ENCODE data around the gene JAK1.
"Not testable (repeated sequence)": the region's sequence is repeated elsewhere in the genome, so short reads cannot be mapped to it uniquely, and the experiment has no call there.

Gene JAK1

DNA sequence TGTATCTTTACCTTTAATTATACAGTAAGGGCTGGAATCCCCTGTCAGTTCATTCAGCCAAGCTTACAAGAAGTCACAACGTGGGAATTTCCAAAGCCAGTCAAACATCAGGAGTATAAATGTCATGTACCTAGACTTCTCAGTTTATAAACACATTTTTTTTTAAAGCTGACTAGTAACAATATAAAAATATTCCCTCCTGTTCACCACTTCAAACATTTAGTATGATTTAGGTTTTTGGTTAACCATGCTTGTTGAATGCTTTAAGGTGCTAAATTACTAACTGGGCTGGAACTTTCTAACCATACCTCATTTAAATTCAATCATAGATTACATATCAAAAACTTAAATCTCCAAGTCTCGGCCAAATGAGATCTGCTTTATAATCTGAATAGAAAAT, 44.0 kb downstream of the JAK1 start:
- FAIRE-seq (no peak), DNase-seq (ENCODE audit: low spot score) (no peak)

DNA sequence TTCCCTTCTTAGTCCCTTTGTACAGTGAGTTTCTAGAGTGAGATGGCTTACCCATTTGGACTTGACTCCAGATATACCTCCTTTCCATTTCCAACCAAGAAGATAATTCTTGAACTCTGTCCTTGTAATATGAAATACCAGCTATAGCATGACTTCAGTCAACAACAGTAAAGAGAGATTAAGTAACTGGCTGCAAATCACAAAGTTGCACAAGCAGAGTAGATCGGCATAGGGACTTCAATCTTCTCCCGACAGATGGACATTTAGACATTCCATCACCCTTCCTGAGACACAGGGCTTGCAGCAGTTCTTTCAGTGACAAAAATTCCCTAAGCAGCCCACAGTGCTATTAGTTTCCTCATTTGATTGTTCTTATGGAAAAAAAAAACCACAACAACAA, 44.6 kb downstream of the JAK1 start:
- FAIRE-seq: no peak

DNA sequence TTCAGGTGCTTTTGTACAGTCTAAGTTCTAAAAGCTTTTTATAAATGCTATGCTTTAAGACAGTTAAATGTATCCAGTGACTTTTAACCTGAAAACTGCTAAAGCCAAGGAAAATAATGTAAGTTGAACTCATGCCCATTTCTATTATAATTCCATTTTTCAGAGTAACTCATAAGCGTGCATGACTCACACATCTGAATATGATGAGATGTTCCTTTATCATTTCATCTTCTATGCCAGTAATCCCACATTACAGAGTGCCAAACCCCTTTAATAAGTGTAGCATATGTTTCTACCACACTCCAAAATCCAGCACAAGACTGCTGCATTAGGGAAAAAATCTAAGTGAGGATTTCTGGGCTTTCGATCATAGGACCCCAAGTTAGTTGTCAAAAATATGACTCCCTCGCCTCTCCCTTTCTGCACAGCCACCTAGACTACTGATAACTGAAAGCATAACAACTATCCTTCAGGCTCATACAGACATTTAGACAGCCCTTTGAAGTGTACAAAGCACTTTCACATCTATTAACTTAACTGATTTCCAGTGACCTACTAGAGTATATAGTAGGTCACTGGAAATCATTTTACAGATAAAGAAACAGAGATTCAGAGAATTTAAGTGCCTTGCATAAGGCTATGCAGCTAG, 45.3 kb downstream of the JAK1 start:
- FAIRE-seq: no peak
- no peak for DNase-seq (ENCODE audit: low spot score)

More for the DNA sequence above, 44.6 kb downstream of the JAK1 start:
- no peak for DNase-seq (ENCODE audit: low spot score)

DNA sequence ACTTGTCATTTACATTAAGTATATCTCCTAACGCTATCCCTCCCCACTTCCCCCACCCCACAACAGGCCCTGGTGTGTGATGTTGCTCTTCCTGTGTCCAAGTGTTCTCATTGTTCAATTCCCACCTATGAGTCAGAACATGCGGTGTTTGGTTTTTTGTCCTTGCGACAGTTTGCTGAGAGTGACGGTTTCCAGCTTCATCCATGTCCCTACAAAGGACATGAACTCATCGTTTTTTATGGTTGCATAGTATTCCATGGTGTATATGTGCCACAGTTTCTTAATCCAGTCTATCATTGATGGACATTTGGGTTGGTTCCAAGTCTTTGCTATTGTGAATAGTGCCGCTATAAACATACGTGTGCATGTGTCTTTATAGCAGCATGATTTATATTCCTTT, 47.2 kb downstream of the JAK1 start:
- not testable (repeated sequence) for DNase-seq (ENCODE audit: low spot score)

DNA sequence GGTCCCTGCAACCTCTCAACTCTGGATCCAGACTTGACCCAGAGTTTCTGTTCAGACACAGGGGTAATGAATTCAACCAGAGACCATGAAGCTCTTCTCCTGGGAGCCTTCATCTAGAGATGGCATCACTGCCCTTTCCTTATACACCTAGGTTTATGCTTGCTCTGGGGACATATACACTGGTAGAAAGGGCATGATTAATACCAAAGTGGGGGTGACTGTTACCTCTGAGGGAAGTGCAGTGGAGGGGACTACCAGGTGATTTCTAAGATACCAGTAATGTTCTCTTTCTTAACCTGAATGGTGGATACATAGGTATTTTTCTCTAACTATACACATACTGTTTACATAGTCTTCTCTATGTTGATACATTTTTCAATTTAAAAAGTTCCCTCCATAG, 48.4 kb downstream of the JAK1 start:
- DNase-seq (ENCODE audit: low spot score) (no peak), FAIRE-seq (no peak)

More for the DNA sequence above, 47.2 kb downstream of the JAK1 start:
- FAIRE-seq: not testable (repeated sequence)

DNA sequence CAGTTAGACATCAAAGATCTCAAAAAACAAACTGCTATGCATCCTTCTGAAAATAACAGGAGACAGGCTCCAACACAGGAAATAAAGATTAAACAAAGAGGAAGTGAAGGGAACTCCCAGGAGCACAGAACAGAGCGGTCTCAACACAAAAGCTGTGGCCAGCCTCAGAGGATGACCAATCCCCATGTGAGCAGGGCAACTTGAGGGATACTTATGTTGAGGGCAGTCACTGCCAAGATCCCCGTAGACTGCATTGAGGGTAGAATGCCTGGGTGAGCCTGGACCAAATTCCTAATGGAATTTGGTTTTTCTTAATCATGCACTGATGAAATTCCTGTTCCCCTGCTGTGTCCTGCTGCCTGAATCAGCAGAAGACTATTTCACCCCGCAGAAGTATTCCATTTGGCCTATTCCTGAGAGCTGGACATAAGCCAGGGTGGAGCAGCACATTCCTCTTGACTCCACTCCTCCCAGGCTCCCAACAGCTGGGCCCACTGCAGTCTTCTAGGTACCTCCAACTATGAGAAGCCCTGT, 49.0 kb downstream of the JAK1 start:
- FAIRE-seq (peak; percentile 98), DNase-seq (ENCODE audit: low spot score) (peak; percentile 99)

DNA sequence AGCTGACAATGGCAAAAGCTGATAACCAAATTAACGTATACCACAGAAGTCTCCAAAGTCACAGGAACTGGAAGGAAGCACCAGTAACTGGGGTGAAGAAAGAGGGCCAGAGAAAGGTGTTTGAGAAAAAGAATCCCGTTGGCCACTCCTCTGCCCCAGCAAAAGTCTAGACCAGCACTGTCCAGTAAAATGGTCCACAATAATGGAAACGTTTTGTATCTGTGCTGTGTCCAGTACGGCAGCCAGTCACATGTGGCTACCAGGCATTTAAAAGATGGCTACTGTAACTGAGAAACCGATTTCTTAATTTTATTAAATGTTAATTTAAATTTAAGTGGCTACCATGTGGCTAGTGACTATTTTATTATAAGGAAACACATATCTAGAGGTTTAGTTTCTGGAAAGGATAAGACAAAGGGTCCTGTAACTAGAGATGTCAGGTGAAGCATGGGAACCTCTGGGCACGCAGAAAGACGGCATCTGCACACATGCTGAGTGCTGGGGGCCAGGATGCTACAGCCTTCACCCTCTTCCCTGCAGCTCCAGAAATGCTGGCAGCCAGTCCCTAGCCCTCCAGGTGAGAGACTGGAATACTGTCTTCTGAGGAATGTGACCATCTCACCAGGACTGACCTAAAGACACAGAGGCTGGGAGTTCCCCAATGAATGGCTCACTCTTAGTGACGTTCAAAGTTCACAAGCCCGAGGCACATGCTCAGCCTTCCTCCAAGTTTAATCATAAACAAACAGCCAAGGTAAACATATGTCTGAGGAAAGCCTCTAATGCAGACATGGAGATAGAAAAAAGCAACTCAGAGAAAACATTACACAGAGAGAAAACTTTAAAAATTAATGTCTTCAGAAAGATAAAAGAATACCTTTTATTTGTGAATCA, 50.7 kb downstream of the JAK1 start:
- FAIRE-seq: peak; percentile 73

DNA sequence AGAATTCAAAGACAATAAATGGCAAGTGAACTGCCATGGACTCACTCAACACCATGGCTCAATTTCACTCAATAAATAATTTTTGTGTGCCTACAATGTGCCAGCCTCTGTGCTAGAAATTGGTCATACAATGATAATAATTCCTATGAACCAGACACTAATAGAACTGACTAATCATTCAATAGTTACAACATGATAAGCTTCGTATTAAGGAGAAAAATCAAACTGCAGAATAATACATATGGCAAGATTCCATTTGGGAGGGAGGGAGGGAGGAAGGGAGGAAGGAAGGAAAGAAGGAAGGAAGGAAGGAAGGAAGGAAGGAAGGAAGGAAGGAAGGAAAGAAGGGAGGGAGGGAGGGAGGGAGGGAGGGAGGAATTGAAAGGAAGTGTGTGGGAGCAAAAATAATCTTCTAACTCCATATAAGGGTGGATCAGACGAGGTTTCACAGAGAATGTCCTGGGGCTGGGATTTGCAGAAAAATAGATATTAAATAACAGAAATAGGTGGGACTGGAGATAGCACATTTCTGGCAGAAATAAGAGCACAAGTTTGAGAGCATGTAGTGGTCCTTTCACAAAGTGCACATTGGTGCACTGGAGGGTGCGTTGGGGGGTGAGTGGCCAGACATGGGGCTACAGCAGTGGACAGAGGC, 52.9 kb downstream of the JAK1 start:
- no peak for FAIRE-seq
- DNase-seq (ENCODE audit: low spot score): no peak

More for the DNA sequence above, 50.7 kb downstream of the JAK1 start:
- peak; percentile 84 for DNase-seq (ENCODE audit: low spot score)

DNA sequence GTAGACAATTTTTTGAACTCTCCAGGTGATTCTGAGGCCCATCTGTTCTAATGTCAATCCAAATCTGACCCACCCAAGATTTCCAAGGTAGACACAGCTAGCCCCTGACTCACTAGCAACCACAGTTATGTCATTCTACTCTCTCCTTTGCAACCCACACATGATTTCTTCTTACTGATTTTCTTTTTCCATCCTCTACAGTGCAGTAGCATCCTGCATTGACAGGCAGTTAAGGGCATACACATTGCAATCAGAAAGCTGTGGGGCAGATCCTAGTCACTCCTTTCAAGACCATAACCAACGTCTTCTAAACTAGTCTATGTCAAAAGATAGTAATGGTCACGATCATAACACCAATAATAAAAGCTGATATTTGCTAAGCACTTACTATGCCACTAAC, 54.2 kb downstream of the JAK1 start:
- FAIRE-seq: no peak
- DNase-seq (ENCODE audit: low spot score): no peak

DNA sequence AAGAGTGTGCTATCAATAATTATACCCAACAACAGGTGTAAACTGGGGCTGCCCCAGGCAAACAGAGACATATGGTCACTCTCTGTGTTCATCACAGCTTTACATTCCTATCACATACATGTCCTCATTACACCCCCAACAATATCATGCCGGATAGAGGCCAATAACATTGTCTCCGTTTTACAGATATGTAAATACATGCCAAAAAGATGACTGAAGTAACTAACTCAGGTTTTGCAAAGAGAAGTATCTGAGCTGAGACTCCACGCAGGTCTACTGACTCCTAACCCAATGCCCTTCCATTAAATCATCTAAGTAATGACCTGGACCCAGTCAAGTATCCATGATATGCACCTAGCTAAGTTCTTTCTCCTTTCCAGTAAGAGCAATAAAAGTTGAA, 55.0 kb downstream of the JAK1 start:
- FAIRE-seq: no peak

DNA sequence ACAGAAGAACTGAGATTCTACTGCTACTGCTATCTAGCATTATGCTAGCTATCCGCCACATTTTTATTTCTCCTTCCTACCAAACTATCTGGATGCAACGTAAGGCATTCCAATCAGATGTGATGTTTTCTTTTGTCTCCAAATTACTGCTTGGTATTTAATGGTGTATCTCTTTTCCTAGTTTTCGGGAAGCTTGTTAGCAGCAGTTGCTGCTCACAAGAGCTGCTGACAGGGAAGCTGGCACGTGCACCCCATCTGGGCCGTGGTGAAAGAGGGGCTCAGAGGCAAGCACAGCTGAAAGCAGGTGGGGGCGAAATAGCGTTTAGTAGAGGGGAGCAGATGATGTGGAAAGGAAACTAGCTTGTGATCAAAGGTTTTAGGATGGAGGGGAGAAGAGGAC, 57.3 kb downstream of the JAK1 start:
- DNase-seq (ENCODE audit: low spot score): no peak
- no peak for FAIRE-seq

More for the DNA sequence above, 55.0 kb downstream of the JAK1 start:
- DNase-seq (ENCODE audit: low spot score): no peak

DNA sequence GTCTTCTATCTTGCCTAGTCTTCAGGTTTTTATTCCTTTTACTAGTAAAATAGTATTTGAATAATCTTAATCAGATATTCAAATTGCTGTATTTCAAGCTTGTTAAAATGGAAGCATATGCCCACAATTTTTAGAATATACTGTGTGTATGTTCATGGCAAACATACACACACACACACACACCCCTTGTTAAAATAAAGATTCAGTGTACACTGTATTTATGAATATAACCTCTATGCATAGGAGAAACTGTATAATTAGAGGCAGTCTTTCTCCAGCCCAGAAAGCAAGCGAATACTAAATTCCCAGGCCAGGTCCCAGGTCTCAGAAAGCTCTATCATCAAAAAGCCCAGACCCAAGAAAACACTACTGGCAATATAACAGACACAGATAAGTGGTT, 57.8 kb downstream of the JAK1 start:
- DNase-seq (ENCODE audit: low spot score) (no peak), FAIRE-seq (no peak)

DNA sequence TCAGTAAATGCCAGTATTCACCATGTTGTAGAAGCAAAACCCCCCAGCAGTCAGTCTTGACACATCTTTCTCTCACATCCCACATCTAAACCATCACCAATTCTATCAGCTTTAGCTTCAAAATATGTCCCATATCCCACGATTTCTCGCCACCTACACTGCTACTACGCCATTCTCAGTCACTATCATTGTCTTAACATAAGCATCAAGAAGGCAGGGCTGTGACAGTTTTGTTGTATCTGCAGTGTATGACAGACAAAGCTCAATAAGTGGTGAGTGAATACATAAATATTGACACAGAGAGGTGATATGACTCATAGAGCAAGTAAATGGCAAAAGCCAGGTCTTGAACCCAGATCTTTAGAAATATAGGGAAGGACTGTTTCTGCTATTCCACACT, 59.9 kb downstream of the JAK1 start:
- no peak for FAIRE-seq

DNA sequence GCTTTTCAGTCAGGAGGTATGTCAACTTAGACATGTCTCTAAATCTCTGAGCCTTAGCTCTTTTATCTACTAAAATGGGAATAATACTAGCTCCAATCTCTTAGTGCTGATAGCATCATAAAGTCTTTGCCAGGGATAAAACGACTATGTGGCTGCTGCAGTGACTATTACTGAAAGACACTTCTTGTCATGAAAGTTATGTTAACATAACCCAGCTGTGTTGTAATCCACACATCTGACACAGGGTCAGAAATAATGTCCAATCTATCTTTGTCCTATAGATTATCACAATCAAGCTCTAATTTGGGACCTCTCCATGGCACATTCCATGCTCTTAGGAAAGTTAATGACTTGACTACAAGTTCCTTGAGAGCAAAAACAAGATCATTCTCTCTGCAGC, 62.8 kb downstream of the JAK1 start:
- FAIRE-seq: no peak
- no peak for DNase-seq (ENCODE audit: low spot score)

More for the DNA sequence above, 59.9 kb downstream of the JAK1 start:
- no peak for DNase-seq (ENCODE audit: low spot score)

DNA sequence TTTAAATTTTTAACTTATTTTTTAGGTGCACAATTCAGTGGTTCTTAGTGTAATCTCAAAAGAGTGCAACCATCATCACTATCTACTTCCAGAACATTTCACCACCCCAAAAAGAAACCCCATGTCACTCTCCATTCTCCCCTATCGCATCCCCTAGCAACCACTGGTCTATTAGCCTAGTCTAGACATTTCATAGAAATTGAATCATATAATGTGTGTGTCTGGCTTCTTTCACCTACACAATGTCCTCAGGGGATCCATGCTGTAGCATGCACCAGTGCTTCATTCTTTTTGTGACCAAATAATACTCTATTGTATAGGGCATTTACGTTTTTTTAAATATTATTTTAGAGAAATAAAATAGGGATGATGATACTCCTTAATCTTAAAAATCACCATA, 64.7 kb downstream of the JAK1 start:
- no peak for DNase-seq (ENCODE audit: low spot score)
- no peak for FAIRE-seq

DNA sequence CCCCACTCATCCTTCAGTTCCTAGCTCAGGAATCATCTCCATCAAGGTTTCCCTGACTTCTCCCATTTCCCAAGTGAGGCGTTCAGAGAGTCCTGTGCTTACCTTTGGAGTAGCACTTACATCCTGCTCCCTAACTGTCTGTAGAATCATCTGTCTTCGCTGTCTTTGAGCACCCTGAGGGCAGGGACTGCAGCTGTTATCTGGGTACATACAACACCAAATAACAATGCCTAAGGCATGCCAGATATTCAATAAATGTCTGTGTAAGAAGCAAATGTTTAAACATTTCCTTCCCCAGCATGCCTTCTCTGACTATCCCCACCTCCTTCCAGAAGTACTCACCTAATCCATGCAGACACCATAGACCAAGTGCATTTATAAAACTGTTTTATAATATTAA, 65.4 kb downstream of the JAK1 start:
- DNase-seq (ENCODE audit: low spot score) (no peak), FAIRE-seq (no peak)

DNA sequence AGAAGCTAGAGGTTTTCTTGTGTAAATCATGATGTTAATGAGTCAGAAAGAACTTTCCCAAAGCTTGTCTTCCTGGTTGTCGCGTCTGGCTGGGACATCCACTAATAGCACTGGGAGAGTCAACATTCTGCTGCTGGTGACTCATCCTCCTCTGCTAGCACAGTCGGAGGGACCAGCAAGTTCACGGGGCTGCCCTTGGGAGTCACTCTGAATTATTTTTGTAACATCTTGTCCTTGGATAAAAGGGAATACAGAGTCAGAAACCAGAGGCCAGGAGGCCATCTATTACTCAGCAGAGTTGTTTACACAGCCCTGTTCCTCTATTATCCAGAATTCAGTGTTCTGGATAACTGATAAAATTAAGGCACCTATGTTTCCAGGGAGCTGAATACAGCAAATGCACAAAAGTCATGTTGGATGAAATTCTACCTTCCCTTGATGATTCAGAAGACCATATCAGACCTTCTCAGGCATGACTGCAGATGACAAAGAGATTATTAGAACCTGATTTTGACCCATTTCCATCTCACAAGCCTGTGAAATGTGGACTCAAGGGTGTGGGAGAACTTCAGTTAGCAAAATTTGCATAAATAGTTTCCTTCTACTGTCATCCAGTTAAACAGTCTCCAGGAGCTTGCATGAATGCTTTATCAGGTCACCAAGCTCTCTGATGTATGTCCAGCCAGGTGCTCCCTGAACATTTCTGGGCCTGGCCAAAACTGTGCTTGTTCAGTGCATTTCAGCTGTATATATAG, 68.1 kb downstream of the JAK1 start:
- DNase-seq (ENCODE audit: low spot score): peak; percentile 99

DNA sequence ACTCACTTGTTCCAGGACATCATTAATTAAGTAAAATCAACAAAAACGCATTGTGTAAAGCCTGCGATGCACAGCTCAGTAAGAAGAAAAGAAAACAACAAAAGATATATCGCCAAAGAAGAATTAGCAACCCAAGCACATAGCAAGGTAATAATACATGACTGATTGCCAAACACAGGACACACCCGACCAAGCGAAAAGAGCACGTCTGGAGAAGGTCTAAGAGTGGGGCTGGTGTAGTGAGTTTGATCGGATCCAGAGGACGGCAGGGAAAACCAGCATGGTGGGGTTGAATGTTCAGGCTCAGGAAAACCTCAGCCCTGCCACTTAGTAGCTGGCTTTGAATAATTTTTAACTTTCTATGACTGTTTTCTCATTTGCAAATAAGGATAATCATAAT, 69.8 kb downstream of the JAK1 start:
- DNase-seq (ENCODE audit: low spot score) (peak; percentile 23), FAIRE-seq (no peak)

More for the DNA sequence above, 68.1 kb downstream of the JAK1 start:
- peak; percentile 98 for FAIRE-seq

DNA sequence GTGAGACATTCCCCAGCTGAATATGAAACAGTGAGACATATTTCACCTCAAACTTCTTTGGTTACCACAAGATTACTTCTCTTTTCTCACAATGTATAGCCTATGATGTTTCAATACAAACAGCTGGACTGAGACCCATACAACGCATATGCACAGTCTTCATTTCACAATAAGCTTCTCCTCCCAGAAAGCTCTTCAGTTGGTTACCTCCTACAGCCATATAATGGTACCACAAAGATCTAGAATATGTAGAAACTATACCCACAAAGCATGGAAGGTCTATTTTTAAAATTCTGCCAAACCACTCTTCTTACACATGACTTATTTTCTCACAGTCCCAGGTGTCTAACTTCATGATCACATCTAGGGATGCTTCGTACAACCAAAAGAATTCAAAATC, 70.8 kb downstream of the JAK1 start:
- DNase-seq (ENCODE audit: low spot score) (peak; percentile 11), FAIRE-seq (peak; percentile 66)

DNA sequence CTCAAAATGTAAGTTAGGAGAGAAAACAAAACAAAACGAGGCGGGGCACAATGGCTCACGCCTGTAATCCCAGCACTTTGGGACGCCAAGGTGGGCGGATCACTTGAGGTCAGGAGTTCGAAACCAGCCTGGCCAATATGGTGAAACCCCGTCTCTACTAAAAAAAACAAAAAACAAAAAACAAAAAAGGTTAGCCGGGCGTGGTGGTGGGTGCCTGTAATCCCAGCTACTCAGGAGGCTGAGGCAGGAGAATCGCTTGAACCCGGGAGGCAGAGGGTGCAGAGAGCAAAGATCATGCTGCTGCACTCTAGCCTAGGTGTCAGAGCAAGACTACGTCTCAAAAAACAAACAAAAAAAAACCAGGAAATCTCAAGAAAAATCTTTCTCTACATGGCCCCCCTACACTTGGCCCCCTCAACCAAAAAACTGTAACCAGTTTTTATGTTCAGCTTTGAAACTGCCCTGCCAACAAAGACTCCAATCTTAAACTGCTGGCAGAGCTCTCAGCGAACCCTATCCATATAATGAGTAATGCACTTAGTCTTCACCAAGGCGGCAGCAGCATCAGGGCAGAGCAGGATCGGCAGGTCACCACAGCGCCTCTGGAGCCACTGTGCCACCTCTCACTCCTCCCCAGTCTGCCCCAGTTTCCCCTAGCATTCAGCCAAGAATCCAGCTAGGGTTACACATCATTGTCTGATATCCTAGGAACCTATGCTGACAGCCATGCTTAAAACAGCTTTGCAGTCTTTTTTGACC, 71.7 kb downstream of the JAK1 start:
- FAIRE-seq: peak; percentile 86
- DNase-seq (ENCODE audit: low spot score): peak; percentile 84

Data from RCC 7860 (cell line).